HepG2 (cell line): ENCODE data around the gene CUEDC2. TPM values are rescaled to one million over a fixed set of nuclear protein-coding genes. Genes with fewer than 3 reads are reported as not detected.

Source experiments
- ARNTL ChIP-seq: sonication (generic); formaldehyde crosslinking; IDR thresholded peaks from 2 replicates; pipeline ENCODE4 v1.4.0; 2020; ENCODE audit warnings: mild to moderate bottlenecking, missing genetic modification reagents
- ATM ChIP-seq: fragments of 450-650 bp; IDR thresholded peaks from 2 replicates; pipeline ENCODE4 v1.7.1; 2017; ENCODE audit warnings: mild to moderate bottlenecking, borderline replicate concordance
- BHLHE40 ChIP-seq: IDR thresholded peaks from 2 replicates; pipeline ENCODE4 v1.6.1; 2011; ENCODE audit warnings: low read length, improper control_type of control experiment
- CBX2 ChIP-seq, 2 experiments: fragments of 200-600 bp in 1 of 2; sonication (generic); formaldehyde crosslinking in 1 of 2; IDR thresholded peaks; 2 replicates each; pipeline versions ENCODE4 v1.7.0 to v1.8.1; 2018 to 2022; ENCODE audit warnings: low read depth in 2 of 2, low read length in 1 of 2, mild to moderate bottlenecking in 1 of 2, missing genetic modification reagents in 1 of 2
- HHEX ChIP-seq: IDR thresholded peaks from 2 replicates; pipeline ENCODE4 v1.6.1; 2016; ENCODE audit warnings: control low read depth
- HMGA1 ChIP-seq: sonication (generic); formaldehyde crosslinking; conservative IDR thresholded peaks from 2 replicates; pipeline ENCODE4 v1.4.0; 2020; ENCODE audit warnings: missing genetic modification reagents
- KLF13 ChIP-seq: sonication (generic); formaldehyde crosslinking; IDR thresholded peaks from 2 replicates; pipeline ENCODE4 v1.4.0; 2020; ENCODE audit warnings: mild to moderate bottlenecking, missing genetic modification reagents
- NFIC ChIP-seq: IDR thresholded peaks from 2 replicates; pipeline ENCODE4 v1.6.1; 2012; ENCODE audit warnings: mild to moderate bottlenecking, low read length, inconsistent platforms
- NPAS2 ChIP-seq: sonication (generic); formaldehyde crosslinking; IDR thresholded peaks from 2 replicates; pipeline ENCODE4 v1.8.0; 2022; ENCODE audit warnings: mild to moderate bottlenecking, missing genetic modification reagents, borderline replicate concordance
- NRL ChIP-seq: sonication (generic); formaldehyde crosslinking; IDR thresholded peaks from 2 replicates; pipeline ENCODE4 v1.5.0; 2020; ENCODE audit warnings: missing genetic modification reagents, mild to moderate bottlenecking, moderate library complexity, borderline replicate concordance
- POLR2G ChIP-seq: fragments of 200-400 bp; formaldehyde crosslinking; IDR thresholded peaks from 2 replicates; pipeline ENCODE4 v1.6.1; 2018; ENCODE audit warnings: mild to moderate bottlenecking, low read depth, low read length, moderate library complexity
- TCF7 ChIP-seq: sonication (generic); IDR thresholded peaks from 2 replicates; pipeline ENCODE4 v1.6.1; 2016; ENCODE audit warnings: antibody characterized with exemption, low read depth
- TGIF2 ChIP-seq: IDR thresholded peaks from 2 replicates; pipeline ENCODE4 v1.6.1; 2016; ENCODE audit warnings: control low read depth, missing compliant biosample characterization
- TP53 ChIP-seq: sonication (generic); formaldehyde crosslinking; conservative IDR thresholded peaks from 2 replicates; pipeline ENCODE4 v1.4.0; 2020; ENCODE audit warnings: missing genetic modification reagents
- ZBTB7B ChIP-seq: sonication (generic); formaldehyde crosslinking; IDR thresholded peaks from 2 replicates; pipeline ENCODE4 v1.4.0; 2020; ENCODE audit warnings: missing genetic modification reagents
- ZIK1 ChIP-seq: sonication (generic); formaldehyde crosslinking; IDR thresholded peaks from 2 replicates; pipeline ENCODE4 v1.5.0; 2020; ENCODE audit warnings: mild to moderate bottlenecking, low read depth, missing genetic modification reagents, borderline replicate concordance
- ZMYM4 ChIP-seq: sonication (generic); formaldehyde crosslinking; IDR thresholded peaks from 2 replicates; pipeline ENCODE4 v1.8.1; 2023; ENCODE audit warnings: mild to moderate bottlenecking, missing genetic modification reagents
- ZNF367 ChIP-seq: sonication (generic); formaldehyde crosslinking; IDR thresholded peaks from 2 replicates; pipeline ENCODE4 v1.4.0; 2020; ENCODE audit warnings: missing genetic modification reagents, borderline replicate concordance
- ZNF451 ChIP-seq: sonication (generic); formaldehyde crosslinking; IDR thresholded peaks from 2 replicates; pipeline ENCODE4 v1.5.0; 2020; ENCODE audit warnings: mild to moderate bottlenecking, missing genetic modification reagents
- ZNF614 ChIP-seq: IDR thresholded peaks from 2 replicates; pipeline ENCODE4 v1.6.1; 2018; ENCODE audit warnings: missing biosample characterization, missing genetic modification reagents, inconsistent platforms, borderline replicate concordance
- ZNF749 ChIP-seq: sonication (generic); formaldehyde crosslinking; IDR thresholded peaks from 2 replicates; pipeline ENCODE4 v1.8.0; 2022; ENCODE audit warnings: mild to moderate bottlenecking, missing genetic modification reagents, moderate library complexity, borderline replicate concordance
- ZNF781 ChIP-seq: sonication (generic); formaldehyde crosslinking; IDR thresholded peaks from 2 replicates; pipeline ENCODE4 v1.5.1; 2020; ENCODE audit warnings: borderline replicate concordance, mild to moderate bottlenecking, missing genetic modification reagents; ENCODE audit errors: not compliant biosample characterization
- ZNF788 ChIP-seq: sonication (generic); formaldehyde crosslinking; IDR thresholded peaks from 2 replicates; pipeline ENCODE4 v1.5.0; 2020; ENCODE audit warnings: mild to moderate bottlenecking, missing genetic modification reagents, borderline replicate concordance
- ZSCAN31 ChIP-seq: sonication (generic); formaldehyde crosslinking; IDR thresholded peaks from 2 replicates; pipeline ENCODE4 v1.5.0; 2020; ENCODE audit warnings: low read depth, mild to moderate bottlenecking, missing genetic modification reagents
- polyA plus RNA-seq, 8 experiments: library from polyadenylated mRNA; depleted of rRNA in 3 of 8; stranded (reverse) in 7 of 8; unstranded in 1 of 8; fragments of >200 nt; fragmentation: Illumina TruSeq in 4 of 8; extraction: Trizol in 4 of 8; gene quantifications; 2 replicates each; pipeline versions ENCODE4 v1.2.1 to v1.2.3, GENCODE V29; 2011 to 2016; ENCODE audit warnings: low read depth in 4 of 8, missing spikeins in 1 of 8, mixed read lengths in 1 of 8; ENCODE audit not compliant: insufficient read depth in 1 of 8
- total RNA-seq, 5 experiments: library from RNA; depleted of rRNA; stranded (reverse); fragments of >200 nt; fragmentation: Illumina TruSeq; extraction: Trizol; gene quantifications; 2 replicates each; pipeline ENCODE4 v1.2.3, GENCODE V29; 2016; ENCODE audit warnings: low read depth in 1 of 5
- TF ChIP-seq, protein P1 (sequence below): IDR thresholded peaks from 2 replicates; pipeline ENCODE4 v1.6.1; 2016; ENCODE audit warnings: mild to moderate bottlenecking, missing biosample characterization, missing genetic modification reagents
- TF ChIP-seq, protein P2 (sequence below): fragments of 450-650 bp; IDR thresholded peaks from 2 replicates; pipeline ENCODE4 v1.6.1; 2017
- TF ChIP-seq, protein P3 (sequence below): sonication (generic); formaldehyde crosslinking; IDR thresholded peaks from 2 replicates; pipeline ENCODE4 v1.8.0; 2023; ENCODE audit warnings: mild to moderate bottlenecking, missing genetic modification reagents
- TF ChIP-seq, protein P4 (sequence below): sonication (generic); formaldehyde crosslinking; IDR thresholded peaks from 2 replicates; pipeline ENCODE4 v1.9.0; 2021; ENCODE audit warnings: missing genetic modification reagents, mild to moderate bottlenecking, borderline replicate concordance

Gene CUEDC2
- total and polyA plus RNA-seq, 2 of the 13 experiments (the other 11 are each of a cell fraction or from before 2014, with no cell fraction given) = 13.1 to 18.4 TPM

DNA sequence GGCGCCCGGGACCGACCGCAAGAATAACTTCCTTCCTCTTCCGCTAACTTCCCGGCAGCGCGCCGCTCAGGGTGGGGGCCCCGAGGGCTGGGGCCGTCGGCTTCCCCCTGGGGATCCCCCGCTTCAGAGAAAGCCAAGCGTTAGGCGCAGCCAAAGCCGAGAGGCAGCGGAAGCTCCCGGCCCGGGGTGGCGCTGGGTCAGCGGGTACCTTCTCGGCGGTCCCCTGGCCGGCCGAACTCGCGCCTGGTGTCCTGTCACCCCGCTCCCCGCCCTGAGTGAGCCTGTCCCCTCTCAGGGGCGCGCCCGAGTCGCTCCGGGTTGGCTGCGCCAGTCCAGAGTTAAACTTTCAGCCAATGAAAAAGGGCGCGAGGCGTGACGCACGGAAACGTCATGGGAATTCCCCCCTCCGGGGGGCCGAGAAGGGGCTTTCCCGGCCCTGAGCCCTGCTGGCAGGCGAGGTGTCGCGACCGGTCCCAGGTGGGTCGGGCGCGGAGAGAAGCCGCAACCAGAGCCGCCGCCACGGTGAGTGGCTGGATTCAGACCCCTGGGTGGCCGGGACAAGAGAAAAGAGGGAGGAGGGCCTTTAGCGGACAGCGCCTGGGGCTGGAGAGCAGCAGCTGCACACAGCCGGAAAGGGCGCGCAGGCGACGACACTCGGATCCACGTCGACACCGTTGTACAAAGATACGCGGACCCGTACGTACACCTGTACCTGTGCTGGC, 38.1 kb downstream of the CUEDC2 start (continued):
- TF ChIP-seq, protein P1, sequence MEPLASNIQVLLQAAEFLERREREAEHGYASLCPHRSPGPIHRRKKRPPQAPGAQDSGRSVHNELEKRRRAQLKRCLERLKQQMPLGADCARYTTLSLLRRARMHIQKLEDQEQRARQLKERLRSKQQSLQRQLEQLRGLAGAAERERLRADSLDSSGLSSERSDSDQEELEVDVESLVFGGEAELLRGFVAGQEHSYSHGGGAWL (CRISPR knock-in tag) = peak; percentile 81; the same call in 1 of the 2 replicates
- TF ChIP-seq CBX2 (IDR thresholded peaks at IDR 0.05; ENCODE audit: low read depth, low read length) (no peak), CBX2 (CRISPR knock-in tag; IDR thresholded peaks at IDR 0.05; ENCODE audit: low read depth) (no peak), ZSCAN31 (CRISPR knock-in tag) (no peak), TCF7 (no peak), BHLHE40 (0 out of 2 replicates have a peak, but pooled peaks have one; percentile 7), KLF13 (CRISPR knock-in tag) (no peak), HHEX (CRISPR knock-in tag) (no peak), ZMYM4 (peak; percentile 65; the same call in 1 of the 2 replicates), ZNF367 (CRISPR knock-in tag) (no peak), POLR2G (peak; percentile 60), ZIK1 (no peak), TGIF2 (CRISPR knock-in tag) (peak; percentile 92), NRL (CRISPR knock-in tag) (peak; percentile 18; the same call in 1 of the 2 replicates), NPAS2 (CRISPR knock-in tag) (no peak), ZNF749 (no peak; the same call in 1 of the 2 replicates), TP53 (CRISPR knock-in tag) (peak; percentile 14; the same call in 1 of the 2 replicates), HMGA1 (CRISPR knock-in tag) (no peak), ZNF451 (CRISPR knock-in tag) (no peak; the same call in 1 of the 2 replicates), ZNF788 (CRISPR knock-in tag) (peak; percentile 11; the same call in 1 of the 2 replicates), ZBTB7B (CRISPR knock-in tag) (peak; percentile 38), ZNF781 (no peak), ATM (no peak), ARNTL (no peak), ZNF614 (CRISPR knock-in tag) (peak; percentile 49; the same call in 1 of the 2 replicates), NFIC (no peak)
- TF ChIP-seq, protein P2, sequence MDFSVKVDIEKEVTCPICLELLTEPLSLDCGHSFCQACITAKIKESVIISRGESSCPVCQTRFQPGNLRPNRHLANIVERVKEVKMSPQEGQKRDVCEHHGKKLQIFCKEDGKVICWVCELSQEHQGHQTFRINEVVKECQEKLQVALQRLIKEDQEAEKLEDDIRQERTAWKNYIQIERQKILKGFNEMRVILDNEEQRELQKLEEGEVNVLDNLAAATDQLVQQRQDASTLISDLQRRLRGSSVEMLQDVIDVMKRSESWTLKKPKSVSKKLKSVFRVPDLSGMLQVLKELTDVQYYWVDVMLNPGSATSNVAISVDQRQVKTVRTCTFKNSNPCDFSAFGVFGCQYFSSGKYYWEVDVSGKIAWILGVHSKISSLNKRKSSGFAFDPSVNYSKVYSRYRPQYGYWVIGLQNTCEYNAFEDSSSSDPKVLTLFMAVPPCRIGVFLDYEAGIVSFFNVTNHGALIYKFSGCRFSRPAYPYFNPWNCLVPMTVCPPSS = no peak
- TF ChIP-seq, protein P3, sequence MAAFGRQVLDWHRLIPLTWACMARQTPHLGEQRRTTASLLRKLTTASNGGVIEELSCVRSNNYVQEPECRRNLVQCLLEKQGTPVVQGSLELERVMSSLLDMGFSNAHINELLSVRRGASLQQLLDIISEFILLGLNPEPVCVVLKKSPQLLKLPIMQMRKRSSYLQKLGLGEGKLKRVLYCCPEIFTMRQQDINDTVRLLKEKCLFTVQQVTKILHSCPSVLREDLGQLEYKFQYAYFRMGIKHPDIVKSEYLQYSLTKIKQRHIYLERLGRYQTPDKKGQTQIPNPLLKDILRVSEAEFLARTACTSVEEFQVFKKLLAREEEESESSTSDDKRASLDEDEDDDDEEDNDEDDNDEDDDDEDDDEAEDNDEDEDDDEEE = peak; percentile 66; the same call in 1 of the 2 replicates
- TF ChIP-seq, protein P4, sequence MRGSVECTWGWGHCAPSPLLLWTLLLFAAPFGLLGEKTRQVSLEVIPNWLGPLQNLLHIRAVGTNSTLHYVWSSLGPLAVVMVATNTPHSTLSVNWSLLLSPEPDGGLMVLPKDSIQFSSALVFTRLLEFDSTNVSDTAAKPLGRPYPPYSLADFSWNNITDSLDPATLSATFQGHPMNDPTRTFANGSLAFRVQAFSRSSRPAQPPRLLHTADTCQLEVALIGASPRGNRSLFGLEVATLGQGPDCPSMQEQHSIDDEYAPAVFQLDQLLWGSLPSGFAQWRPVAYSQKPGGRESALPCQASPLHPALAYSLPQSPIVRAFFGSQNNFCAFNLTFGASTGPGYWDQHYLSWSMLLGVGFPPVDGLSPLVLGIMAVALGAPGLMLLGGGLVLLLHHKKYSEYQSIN (CRISPR knock-in tag) = no peak
